Fibroblast of mammary gland (primary cell): ENCODE data around the gene SFRP5.

Experiments used
- DNase-seq: peaks from one replicate; pipeline ENCODE4 v3.0.0-alpha.2; 2010; ENCODE audit warnings: low read depth
- H3K4me3 ChIP-seq: 2 replicates; pipeline ENCODE4 v1.5.1; 2011; ENCODE audit warnings: low read depth, mild to moderate bottlenecking, low read length, moderate library complexity; ENCODE audit not compliant: control insufficient read depth
- CTCF ChIP-seq: conservative IDR thresholded peaks from 2 replicates; pipeline ENCODE4 v1.5.1; 2011; ENCODE audit warnings: low read depth, low read length, inconsistent platforms; ENCODE audit not compliant: control insufficient read depth, insufficient read depth

Gene SFRP5

DNA sequence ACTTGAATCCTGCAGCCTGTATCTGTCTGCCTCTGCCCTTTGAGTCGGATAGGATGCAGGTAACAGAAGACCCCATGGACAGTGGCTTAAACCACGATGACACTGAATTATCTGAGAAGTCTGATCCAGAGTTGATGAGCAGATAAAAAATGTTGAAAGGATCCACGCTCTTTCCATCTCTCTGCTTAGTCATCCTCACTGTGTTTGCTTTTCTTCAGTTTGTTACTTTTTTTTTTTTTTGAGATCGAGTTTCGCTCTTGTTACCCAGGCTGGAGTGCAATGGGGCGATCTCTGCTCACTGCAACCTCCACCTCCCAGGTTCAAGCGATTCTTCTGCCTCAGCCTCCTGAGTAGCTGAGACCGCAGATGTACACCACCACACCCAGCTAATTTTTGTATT lies 40.9 kb upstream of the SFRP5 start:
- no peak overlapping the region for H3K4me3 ChIP-seq
- no peak for TF ChIP-seq CTCF
- no peak for DNase-seq

GRCh38 chr10:97811958-97812357 lies 40.2 kb upstream of the SFRP5 start:
- H3K4me3 ChIP-seq = no peak overlapping the region
- TF ChIP-seq CTCF = no peak
- DNase-seq = no peak

- no peak for DNase-seq
- no peak for TF ChIP-seq CTCF
- no peak overlapping the region for H3K4me3 ChIP-seq
Measured at GRCh38 chr10:97810446-97810845, 38.6 kb upstream of the SFRP5 start.

DNA sequence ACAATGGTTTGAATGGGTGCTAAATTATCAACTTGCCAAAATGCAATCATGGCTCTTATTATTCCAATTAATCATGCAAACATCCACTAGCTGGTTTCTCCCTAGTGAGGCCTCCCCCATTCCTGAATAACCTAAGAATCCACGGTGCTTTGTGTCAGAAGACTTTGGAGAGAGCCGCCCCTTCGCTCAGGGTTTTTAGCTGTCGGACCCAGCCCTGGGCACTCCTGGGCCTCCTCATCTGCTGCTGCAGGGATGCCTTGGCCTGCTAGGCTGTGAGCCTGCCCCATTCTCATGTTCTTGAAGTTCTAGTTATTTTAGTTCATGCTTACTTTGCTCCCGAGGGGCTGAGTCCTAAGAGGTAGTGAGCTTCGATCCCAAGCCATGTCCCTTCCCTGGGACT lies 34.1 kb upstream of the SFRP5 start:
- no peak for DNase-seq
- H3K4me3 ChIP-seq = no peak overlapping the region
- no peak for TF ChIP-seq CTCF

DNA sequence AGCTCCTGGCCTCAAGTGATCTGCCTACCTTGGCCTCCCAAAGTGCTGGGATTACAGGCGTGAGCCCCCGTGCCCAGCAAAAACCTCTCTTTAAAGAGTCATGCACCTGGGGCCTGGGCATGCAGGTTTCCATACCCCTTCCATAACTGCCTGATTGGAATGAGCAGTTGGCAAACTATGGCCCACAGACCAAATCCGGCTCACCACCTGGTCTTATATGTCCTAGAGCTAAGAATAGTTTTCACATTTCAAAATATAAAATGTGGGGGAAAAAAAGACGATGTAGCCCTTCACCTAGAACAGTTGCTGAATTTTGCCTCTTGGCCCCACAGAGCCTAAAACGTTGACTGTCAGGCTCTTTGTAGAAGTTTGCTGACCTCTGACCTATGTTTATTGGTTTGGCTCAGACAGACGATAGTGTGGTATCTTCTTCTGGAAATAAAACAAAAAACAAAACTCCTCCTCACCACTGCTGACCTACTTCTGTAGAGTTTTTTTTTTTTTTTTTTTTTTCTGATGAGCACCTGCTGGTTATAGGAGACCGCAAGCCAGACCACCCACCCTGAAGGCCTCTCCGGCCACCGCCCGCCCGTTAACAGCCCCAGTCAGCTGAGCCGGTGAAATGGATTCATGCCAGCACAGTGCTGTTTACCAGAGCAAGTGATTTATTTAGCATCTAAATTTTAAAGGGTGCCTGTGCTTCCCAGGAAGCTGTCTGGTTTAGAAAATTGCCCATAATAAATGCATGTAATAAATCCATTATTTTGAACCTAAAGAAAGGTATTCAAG lies 33.5 kb upstream of the SFRP5 start:
- DNase-seq = no peak
- no peak overlapping the region for H3K4me3 ChIP-seq
- TF ChIP-seq CTCF = no peak

- H3K4me3 ChIP-seq = no peak overlapping the region
Measured at GRCh38 chr10:97801422-97801821, 29.6 kb upstream of the SFRP5 start.

More at GRCh38 chr10:97801422-97801821, 29.6 kb upstream of the SFRP5 start:
- TF ChIP-seq CTCF = no peak
- DNase-seq = no peak
